22Rv1 (cell line): ENCODE measurements around the gene TTLL5.

Experiments
- ZFX ChIP-seq: fragments of 450-650 bp; IDR thresholded peaks from 2 replicates; pipeline ENCODE4 v1.6.1; 2017; ENCODE audit warnings: antibody characterized with exemption, borderline replicate concordance
- TF ChIP-seq, protein P1 (sequence below): fragments of 450-650 bp; IDR thresholded peaks from 2 replicates; pipeline ENCODE4 v1.5.1; 2017; ENCODE audit warnings: mild to moderate bottlenecking

DNA sequence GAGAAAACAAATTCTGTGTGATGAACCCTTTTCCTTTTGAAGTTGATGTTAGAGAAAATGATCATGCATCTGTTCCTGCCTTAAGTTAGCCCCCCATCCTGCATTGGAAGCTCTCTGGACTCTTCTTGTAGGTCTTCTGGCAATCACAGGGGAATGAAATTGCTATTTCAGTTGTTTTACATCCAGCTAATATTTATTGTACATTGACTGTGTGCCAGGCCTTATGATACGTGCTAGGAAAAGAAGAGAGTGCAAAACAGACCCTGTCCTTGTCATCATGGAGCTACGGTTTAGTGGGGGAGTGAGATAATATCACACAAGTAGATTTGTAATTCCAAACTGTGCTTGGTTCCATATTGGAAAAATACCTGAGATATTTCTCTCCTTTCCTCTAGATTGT lies 202.2 kb downstream of the TTLL5 start:
- TF ChIP-seq, protein P1, sequence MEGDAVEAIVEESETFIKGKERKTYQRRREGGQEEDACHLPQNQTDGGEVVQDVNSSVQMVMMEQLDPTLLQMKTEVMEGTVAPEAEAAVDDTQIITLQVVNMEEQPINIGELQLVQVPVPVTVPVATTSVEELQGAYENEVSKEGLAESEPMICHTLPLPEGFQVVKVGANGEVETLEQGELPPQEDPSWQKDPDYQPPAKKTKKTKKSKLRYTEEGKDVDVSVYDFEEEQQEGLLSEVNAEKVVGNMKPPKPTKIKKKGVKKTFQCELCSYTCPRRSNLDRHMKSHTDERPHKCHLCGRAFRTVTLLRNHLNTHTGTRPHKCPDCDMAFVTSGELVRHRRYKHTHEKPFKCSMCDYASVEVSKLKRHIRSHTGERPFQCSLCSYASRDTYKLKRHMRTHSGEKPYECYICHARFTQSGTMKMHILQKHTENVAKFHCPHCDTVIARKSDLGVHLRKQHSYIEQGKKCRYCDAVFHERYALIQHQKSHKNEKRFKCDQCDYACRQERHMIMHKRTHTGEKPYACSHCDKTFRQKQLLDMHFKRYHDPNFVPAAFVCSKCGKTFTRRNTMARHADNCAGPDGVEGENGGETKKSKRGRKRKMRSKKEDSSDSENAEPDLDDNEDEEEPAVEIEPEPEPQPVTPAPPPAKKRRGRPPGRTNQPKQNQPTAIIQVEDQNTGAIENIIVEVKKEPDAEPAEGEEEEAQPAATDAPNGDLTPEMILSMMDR = no peak
- TF ChIP-seq ZFX = no peak
